CD4-positive, alpha-beta memory T cell (primary cell): ENCODE data around the gene SERGEF. TPM values are rescaled to one million over a fixed set of nuclear protein-coding genes. Genes with fewer than 3 reads are reported as not detected.

ENCODE experiments used
- CTCF ChIA-PET: fragments of 350-600 bp; sonication (Branson Sonifier 250); formaldehyde crosslinking; loops from one replicate; lab custom pipeline; 2021; ENCODE audit warnings: inconsistent platforms; ENCODE audit not compliant: partially characterized antibody; lab: Charles Lee
- POLR2A ChIA-PET: fragments of 350-600 bp; sonication (Branson Sonifier 250); formaldehyde crosslinking; loops from one replicate; lab custom pipeline; 2021; ENCODE audit not compliant: partially characterized antibody; lab: Charles Lee
- DNase-seq, 5 donors: peaks; one replicate each; pipeline versions ENCODE4 v3.0.0 to v3.0.0-alpha.2; 2020 to 2022; ENCODE audit warnings: mixed read lengths in 1 of 5
- H3K27ac ChIP-seq: one replicate; pipeline ENCODE4 v1.7.0; 2013; ENCODE audit warnings: low read depth, low read length
- H3K27me3 ChIP-seq: 2 replicates; pipeline ENCODE4 v1.7.0; 2013; ENCODE audit warnings: mild to moderate bottlenecking, low read length, moderate library complexity; ENCODE audit not compliant: insufficient read depth
- H3K36me3 ChIP-seq: 2 replicates; pipeline ENCODE4 v1.7.0; 2013; ENCODE audit warnings: mild to moderate bottlenecking, low read length, moderate library complexity; ENCODE audit not compliant: insufficient read depth
- H3K4me1 ChIP-seq: 2 replicates; pipeline ENCODE4 v1.7.0; 2013; ENCODE audit warnings: mild to moderate bottlenecking, low read length, moderate library complexity; ENCODE audit not compliant: insufficient read depth
- H3K4me3 ChIP-seq, 2 donors: one replicate each; pipeline ENCODE4 v1.7.0; 2013; ENCODE audit warnings: low read length in 2 of 2, mild to moderate bottlenecking in 1 of 2
- H3K9me3 ChIP-seq, 2 donors: one replicate each; pipeline ENCODE4 v1.7.0; 2013; ENCODE audit warnings: low read length in 2 of 2, control low read depth in 1 of 2; ENCODE audit not compliant: control insufficient read depth in 1 of 2
- H3K27ac Mint-ChIP-seq, 7 donors: one replicate each; pipeline ENCODE4 v1.8.0; 2020 to 2021; ENCODE audit warnings: mixed read lengths in 7 of 7, mild to moderate bottlenecking in 6 of 7, inconsistent platforms in 3 of 7, moderate library complexity in 3 of 7
- H3K27me3 Mint-ChIP-seq, 2 donors: one replicate each; pipeline ENCODE4 v1.8.0; 2020 to 2021; ENCODE audit warnings: mixed read lengths in 2 of 2
- H3K36me3 Mint-ChIP-seq, 2 donors: one replicate each; pipeline ENCODE4 v1.8.0; 2020 to 2021; ENCODE audit warnings: mixed read lengths in 2 of 2, inconsistent platforms in 1 of 2, mild to moderate bottlenecking in 1 of 2
- H3K4me1 Mint-ChIP-seq, 4 donors: one replicate each; pipeline ENCODE4 v1.8.0; 2020 to 2021; ENCODE audit warnings: mixed read lengths in 4 of 4, mild to moderate bottlenecking in 1 of 4
- H3K4me3 Mint-ChIP-seq, 8 donors: one replicate each; pipeline ENCODE4 v1.8.0; 2020 to 2021; ENCODE audit warnings: mixed read lengths in 8 of 8, mild to moderate bottlenecking in 7 of 8, moderate library complexity in 6 of 8, inconsistent platforms in 3 of 8
- H3K9me3 Mint-ChIP-seq, 8 donors: one replicate each; pipeline ENCODE4 v1.8.0; 2020 to 2021; ENCODE audit warnings: mixed read lengths in 8 of 8, mild to moderate bottlenecking in 5 of 8, inconsistent platforms in 3 of 8, moderate library complexity in 1 of 8
- intact Hi-C: fragments of 100-400 bp; cut with micrococcal nuclease; formaldehyde crosslinking; loops from one replicate; pipeline ENCODE4 v1.15.1; 2023
- polyA plus RNA-seq, 2 donors: library from polyadenylated mRNA; unstranded; fragments of 300-500 nt; fragmentation: Illumina TruSeq; gene quantifications; one replicate each; pipeline ENCODE4 v1.2.3, GENCODE V29; 2021
- total RNA-seq, 2 experiments: library from RNA; stranded (reverse); gene quantifications; one replicate each; pipeline ENCODE4 v1.2.3, GENCODE V29; 2021

Gene SERGEF
- total RNA-seq (10 to 100 TPM; 46.2 to 54.1 TPM), polyA plus RNA-seq (10 to 100 TPM; 73.3 to 82.7 TPM)

- Histone ChIP-seq H3K27me3 (no peaks in the 10 kb centered on the region), H3K36me3 (no peaks in the 10 kb centered on the region), H3K4me3 (peak within 1 kb of the TSS; percentile 72 to 94), H3K4me1 (peaks cover 19% of the 10 kb centered on the region), H3K27ac (peak within 1 kb of the TSS; percentile 73), H3K9me3 (no peaks in the 10 kb centered on the region)
- Mint-ChIP-seq H3K27ac (peak within 1 kb of the TSS; percentile 94 to 100 (median 98)), H3K4me3 (peak within 1 kb of the TSS; percentile 93 to 99 (median 96)), H3K27me3 (no peaks in the 10 kb centered on the region), H3K36me3 (peaks cover 0 to 12% of the 10 kb centered on the region in 2 donors), H3K9me3 (peaks cover 0 to 6% (median 0%) of the 10 kb centered on the region in 8 donors), H3K4me1 (peaks cover 18 to 41% (median 26%) of the 10 kb centered on the region in 4 donors)
- DNase-seq, result peak; percentile 91 to 92 (median 91)
- ChIA-PET POLR2A (interaction anchor here (0.8 to 4.0 kb wide), 20 partner anchors 10 to 1711 kb away, joined by 3 to 29 read pairs (median 4); partner anchors contain the start of genes GTF2H1, HPS5, SAAL1 and TSG101), CTCF (interaction anchor here (0.5 to 3.2 kb wide), 4 partner anchors 16 to 102 kb away, joined by 3 to 24 read pairs (median 8); partner anchors contain the start of gene SAAL1)
- intact Hi-C loops, result loop anchor here (1.0 to 10.0 kb wide), 6 partner anchors 93 to 1702 kb away; partner anchors contain the start of genes GTF2H1, HPS5, NAV2 and RPS13
Observed at GRCh38 chr11:18012906-18013781, at the start of gene SERGEF. TSS of gene SERGEF (minus strand) at chr11:18013047. CDS start at chr11:18013010, 37 bp downstream.

GRCh38 chr11:18061351-18061750 is 48.5 kb upstream of the SERGEF start:
- POLR2A ChIA-PET, result no interaction called here

GRCh38 chr11:18056561-18057181 is 43.8 kb upstream of the SERGEF start:
- Histone ChIP-seq H3K9me3 (no peaks in the 10 kb centered on the region), H3K4me3 (no peak overlapping the region), H3K27ac (no peak overlapping the region), H3K36me3 (no peaks in the 10 kb centered on the region), H3K4me1 (no peaks in the 10 kb centered on the region), H3K27me3 (no peaks in the 10 kb centered on the region)
- H3K4me3 Mint-ChIP-seq, result no peak overlapping the region
- ChIA-PET CTCF (no interaction called here), POLR2A (interaction anchor here (0.7 kb wide), 1 partner anchor 44 kb away, joined by 3 read pairs; the partner anchor contains the start of gene SERGEF)
- H3K9me3 Mint-ChIP-seq, result no peaks in the 10 kb centered on the region
- peaks cover 0 to 5% of the 10 kb centered on the region in 2 donors for H3K36me3 Mint-ChIP-seq
- H3K4me1 Mint-ChIP-seq, result no peaks in the 10 kb centered on the region
- no peak for DNase-seq
- H3K27ac Mint-ChIP-seq, result no peak overlapping the region
- intact Hi-C loops, result no loop called here
- H3K27me3 Mint-ChIP-seq, result no peaks in the 10 kb centered on the region

More at GRCh38 chr11:18061351-18061750, 48.5 kb upstream of the SERGEF start:
- Mint-ChIP-seq H3K9me3 (no peaks in the 10 kb centered on the region), H3K27ac (no peak overlapping the region), H3K4me1 (no peaks in the 10 kb centered on the region), H3K27me3 (no peaks in the 10 kb centered on the region), H3K36me3 (no peaks in the 10 kb centered on the region), H3K4me3 (no peak overlapping the region)
- Histone ChIP-seq H3K36me3 (no peaks in the 10 kb centered on the region), H3K4me1 (no peaks in the 10 kb centered on the region), H3K9me3 (no peaks in the 10 kb centered on the region), H3K27ac (no peak overlapping the region), H3K4me3 (no peak overlapping the region), H3K27me3 (no peaks in the 10 kb centered on the region)
- CTCF ChIA-PET, result no interaction called here
- intact Hi-C loops, result no loop called here
- no peak for DNase-seq

GRCh38 chr11:18054511-18055103 is 41.8 kb upstream of the SERGEF start:
- no peaks in the 10 kb centered on the region for H3K9me3 Mint-ChIP-seq
- Histone ChIP-seq H3K27ac (no peak overlapping the region), H3K27me3 (no peaks in the 10 kb centered on the region), H3K9me3 (no peaks in the 10 kb centered on the region), H3K4me1 (no peaks in the 10 kb centered on the region), H3K4me3 (no peak overlapping the region), H3K36me3 (no peaks in the 10 kb centered on the region)
- H3K36me3 Mint-ChIP-seq, result peaks cover 0 to 5% of the 10 kb centered on the region in 2 donors
- no peaks in the 10 kb centered on the region for H3K4me1 Mint-ChIP-seq
- H3K27me3 Mint-ChIP-seq, result no peaks in the 10 kb centered on the region
- ChIA-PET CTCF (no interaction called here), POLR2A (no interaction called here)
- DNase-seq, result no peak
- H3K4me3 Mint-ChIP-seq, result no peak overlapping the region
- intact Hi-C loops, result no loop called here
- peak overlapping the region in 1 of 7 donors; percentile 37 for H3K27ac Mint-ChIP-seq

GRCh38 chr11:18050848-18051247 is 38.0 kb upstream of the SERGEF start:
- H3K27me3 Mint-ChIP-seq, result peaks cover 2 to 15% of the 10 kb centered on the region in 2 donors
- no peak overlapping the region for H3K4me3 Mint-ChIP-seq
- intact Hi-C loops, result no loop called here

GRCh38 chr11:18046116-18046777 is 33.4 kb upstream of the SERGEF start, which contains the start of gene TPH1:
TSS of gene TPH1 (minus strand) at chr11:18046269. CDS start at chr11:18040762, 5,507 bp downstream.
- Mint-ChIP-seq H3K4me1 (peaks cover 0 to 2% (median 0%) of the 10 kb centered on the region in 4 donors), H3K4me3 (no peak within 1 kb of the TSS), H3K27me3 (peaks cover 16 to 30% of the 10 kb centered on the region in 2 donors), H3K27ac (peak within 1 kb of the TSS in 1 of 7 donors; percentile 60), H3K9me3 (peaks cover 0 to 12% (median 6%) of the 10 kb centered on the region in 8 donors), H3K36me3 (peaks cover 0 to 4% of the 10 kb centered on the region in 2 donors)
- no peak for DNase-seq
- Histone ChIP-seq H3K36me3 (no peaks in the 10 kb centered on the region), H3K27ac (no peak within 1 kb of the TSS), H3K27me3 (no peaks in the 10 kb centered on the region), H3K4me1 (no peaks in the 10 kb centered on the region), H3K9me3 (no peaks in the 10 kb centered on the region), H3K4me3 (no peak within 1 kb of the TSS)
- POLR2A ChIA-PET, result no interaction called here
- CTCF ChIA-PET, result no interaction called here
- intact Hi-C loops, result no loop called here

More at GRCh38 chr11:18050848-18051247, 38.0 kb upstream of the SERGEF start:
- CTCF ChIA-PET, result no interaction called here
- no peaks in the 10 kb centered on the region for H3K9me3 ChIP-seq
- DNase-seq, result no peak
- no peaks in the 10 kb centered on the region for H3K36me3 ChIP-seq
- H3K27ac ChIP-seq, result no peak overlapping the region
- POLR2A ChIA-PET, result no interaction called here
- H3K4me1 ChIP-seq, result no peaks in the 10 kb centered on the region
- no peaks in the 10 kb centered on the region for H3K27me3 ChIP-seq
- H3K27ac Mint-ChIP-seq, result peak overlapping the region in 1 of 7 donors; percentile 56
- peaks cover 0 to 12% (median 6%) of the 10 kb centered on the region in 8 donors for H3K9me3 Mint-ChIP-seq
- peaks cover 0 to 9% of the 10 kb centered on the region in 2 donors for H3K36me3 Mint-ChIP-seq
- H3K4me3 ChIP-seq, result no peak overlapping the region
- no peaks in the 10 kb centered on the region for H3K4me1 Mint-ChIP-seq
